ENCODE results near the gene DCPS. TPM values are rescaled to one million over a fixed set of nuclear protein-coding genes. Genes with fewer than 3 reads are reported as not detected.

Gene DCPS
- total and polyA plus RNA-seq, 2 of the 4 experiments (the other 2 are of a cell fraction), result 19.7 to 34.8 TPM

GRCh38 chr11:126305699-126306098 lies 1.8 kb downstream of the DCPS start:
- BruUV-seq (replicated peaks), result no TSS peak
- Histone ChIP-seq H3K4ac (ENCODE audit: low read depth, low read length) (no peak overlapping the region), H4K8ac (ENCODE audit: low read depth in 2 of 2, low read length in 2 of 2) (no peak overlapping the region), H3K4me2 (ENCODE audit: low read depth, low read length) (no peak overlapping the region), H3K9me1 (ENCODE audit: insufficient read depth, low read length) (no peaks in the 10 kb centered on the region), H3K4me1 (ENCODE audit: control insufficient read depth, insufficient read depth, low read length) (peaks cover 4% of the 10 kb centered on the region; the same call in 1 of the 2 replicates), H3K36me3 (ENCODE audit: control insufficient read depth, insufficient read depth, low read length) (0 out of 2 replicates have a peak, but pooled peaks cover 2% of the 10 kb centered on the region), H3K18ac (ENCODE audit: low read depth, low read length) (no peak overlapping the region), H2BK15ac (ENCODE audit: low read depth, low read length) (no peak overlapping the region), H3K14ac (replicated peaks; ENCODE audit: low read depth, low read length) (no peak overlapping the region), H3K9me3 (ENCODE audit: control insufficient read depth, insufficient read depth, low read length) (no peaks in the 10 kb centered on the region), H3K56ac (ENCODE audit: extremely low read depth, insufficient read depth, low read length) (no peak overlapping the region), H3K27ac (ENCODE audit: insufficient read depth, low read length) (no peak overlapping the region), H3K79me1 (ENCODE audit: low read depth in 1 of 2, low read length in 2 of 2) (peaks cover 12 to 23% of the 10 kb centered on the region in 2 experiments; a peak in 3 of 4 replicates), H2BK5ac (ENCODE audit: low read depth, low read length, poor library complexity, severe bottlenecking) (no peak overlapping the region), H2AK5ac (ENCODE audit: low read depth, low read length) (no peak overlapping the region), H2BK120ac (ENCODE audit: low read depth, low read length) (no peak overlapping the region), H2AFZ (replicated peaks; ENCODE audit: low read length, poor library complexity) (no peak overlapping the region), H3K27me3 (ENCODE audit: control insufficient read depth, insufficient read depth, low read length) (no peaks in the 10 kb centered on the region), H3K23ac (ENCODE audit: low read depth, low read length) (no peak overlapping the region), H4K91ac (ENCODE audit: insufficient read depth, low read depth, low read length) (no peak overlapping the region), H4K20me1 (ENCODE audit: insufficient read depth, low read length) (peaks cover 3% of the 10 kb centered on the region; the same call in 1 of the 2 replicates), H4K5ac (ENCODE audit: low read depth, low read length) (no peak overlapping the region), H2BK20ac (ENCODE audit: low read depth, low read length) (no peak overlapping the region), H3K9ac (ENCODE audit: low read depth, low read length) (no peak overlapping the region), H2AK9ac (replicated peaks; ENCODE audit: low read depth, low read length, poor library complexity) (no peak overlapping the region), H3K4me3 (ENCODE audit: insufficient read depth, low read depth, low read length) (no peak overlapping the region)
- TF ChIP-seq RCOR1 (IDR thresholded peaks at IDR 0.05; ENCODE audit: insufficient replicate concordance, low read length) (no peak), SMC3 (IDR thresholded peaks at IDR 0.05; ENCODE audit: low read depth, low read length) (no peak), USF2 (IDR thresholded peaks at IDR 0.05; ENCODE audit: low read depth, low read length) (no peak), MAZ (IDR thresholded peaks at IDR 0.05; ENCODE audit: borderline replicate concordance, low read depth, low read length) (no peak), RFX5 (IDR thresholded peaks at IDR 0.05; ENCODE audit: low read depth, low read length) (no peak), CHD1 (IDR thresholded peaks at IDR 0.05; ENCODE audit: low read depth, low read length) (no peak)
- TF ChIP-seq, protein P1, sequence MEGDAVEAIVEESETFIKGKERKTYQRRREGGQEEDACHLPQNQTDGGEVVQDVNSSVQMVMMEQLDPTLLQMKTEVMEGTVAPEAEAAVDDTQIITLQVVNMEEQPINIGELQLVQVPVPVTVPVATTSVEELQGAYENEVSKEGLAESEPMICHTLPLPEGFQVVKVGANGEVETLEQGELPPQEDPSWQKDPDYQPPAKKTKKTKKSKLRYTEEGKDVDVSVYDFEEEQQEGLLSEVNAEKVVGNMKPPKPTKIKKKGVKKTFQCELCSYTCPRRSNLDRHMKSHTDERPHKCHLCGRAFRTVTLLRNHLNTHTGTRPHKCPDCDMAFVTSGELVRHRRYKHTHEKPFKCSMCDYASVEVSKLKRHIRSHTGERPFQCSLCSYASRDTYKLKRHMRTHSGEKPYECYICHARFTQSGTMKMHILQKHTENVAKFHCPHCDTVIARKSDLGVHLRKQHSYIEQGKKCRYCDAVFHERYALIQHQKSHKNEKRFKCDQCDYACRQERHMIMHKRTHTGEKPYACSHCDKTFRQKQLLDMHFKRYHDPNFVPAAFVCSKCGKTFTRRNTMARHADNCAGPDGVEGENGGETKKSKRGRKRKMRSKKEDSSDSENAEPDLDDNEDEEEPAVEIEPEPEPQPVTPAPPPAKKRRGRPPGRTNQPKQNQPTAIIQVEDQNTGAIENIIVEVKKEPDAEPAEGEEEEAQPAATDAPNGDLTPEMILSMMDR (conservative IDR thresholded peaks at IDR 0.05; ENCODE audit: low read depth, low read length), result no peak
- DNase-seq (no peak), ATAC-seq (ENCODE audit: low read depth) (no peak)
- 90% methylated on average over 2 of the region's 4 CpGs; no CpG with 5 or more reads in 1 of the 2 experiments for WGBS, 2 experiments (ENCODE audit: extremely low coverage in 2 of 2, insufficient read length in 1 of 2)
- dilution Hi-C loops (cut with HindIII; ENCODE audit: low sequenced_read_pairs, unreplicated experiment) (no loop called here), intact Hi-C loops (cut with micrococcal nuclease) (loop anchor here (10.0 kb wide), 1 partner anchor 1729 kb away; no protein-coding TSS in a partner anchor), in situ Hi-C loops (cut with MboI; ENCODE audit: low sequenced_read_pairs) (loop anchor here (10.0 to 25.0 kb wide), 4 partner anchors 299 to 1032 kb away; no protein-coding TSS in a partner anchor)
- ChIA-PET CTCF (no interaction called here), POLR2A (ENCODE audit: unreplicated experiment) (no interaction called here)

All from IMR-90 (cell line).